Left hindlimb (tissue), 1 donor: Measurements from ENCODE around the gene LYSMD3.

ENCODE experiments used
- DNase-seq: peaks from one replicate; pipeline ENCODE4 v3.0.0-alpha.2; 2018

The LYSMD3 gene

DNA sequence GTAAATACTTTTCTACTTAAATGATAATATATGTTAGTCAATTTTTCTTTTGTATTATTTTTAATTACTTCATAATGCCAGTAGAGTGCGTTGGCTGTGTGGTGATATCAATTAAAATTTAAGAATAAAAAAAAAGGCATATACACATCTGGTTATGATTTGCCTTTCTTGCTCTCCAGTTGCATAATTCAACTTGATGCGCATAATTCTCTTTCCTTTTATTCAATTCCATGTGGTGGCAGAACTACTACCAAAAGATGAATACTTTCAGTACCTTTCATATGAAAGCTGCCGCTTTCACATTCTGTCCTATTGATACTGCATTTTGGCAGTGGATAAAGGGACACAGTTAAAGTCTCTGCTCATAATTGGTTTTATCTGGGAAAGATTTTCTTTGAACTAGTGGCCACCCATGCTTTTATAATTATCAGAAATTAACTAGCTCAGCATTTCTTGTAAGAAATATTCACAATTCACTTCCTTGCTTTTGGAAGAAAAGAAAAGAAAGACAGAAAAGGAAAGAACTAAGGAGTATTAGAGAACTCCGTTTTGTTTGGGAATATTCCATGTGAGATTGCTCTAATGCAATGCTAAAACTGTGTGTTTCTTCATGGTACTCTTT, 16.9 kb upstream of the LYSMD3 start:
- DNase-seq = no peak

DNA sequence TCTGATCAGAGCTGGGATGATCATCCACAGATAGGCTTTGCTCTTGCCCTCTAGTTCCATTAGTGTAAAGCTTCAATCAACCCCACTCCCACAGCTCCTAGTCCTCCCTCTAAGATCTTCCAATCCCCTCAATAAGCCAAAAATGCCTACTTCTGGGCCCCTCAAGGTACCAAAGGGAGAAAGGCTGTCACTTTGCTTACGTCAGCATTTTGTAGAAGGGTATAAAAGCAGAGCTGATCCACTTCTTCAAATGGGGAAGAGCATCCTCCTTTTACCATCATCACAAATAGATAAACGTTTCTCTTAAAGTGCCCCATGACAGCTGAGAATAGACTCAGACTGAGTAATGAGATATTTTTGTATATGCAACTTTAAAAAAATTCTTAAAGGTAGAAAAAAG, 16.1 kb upstream of the LYSMD3 start:
- DNase-seq = no peak

DNA sequence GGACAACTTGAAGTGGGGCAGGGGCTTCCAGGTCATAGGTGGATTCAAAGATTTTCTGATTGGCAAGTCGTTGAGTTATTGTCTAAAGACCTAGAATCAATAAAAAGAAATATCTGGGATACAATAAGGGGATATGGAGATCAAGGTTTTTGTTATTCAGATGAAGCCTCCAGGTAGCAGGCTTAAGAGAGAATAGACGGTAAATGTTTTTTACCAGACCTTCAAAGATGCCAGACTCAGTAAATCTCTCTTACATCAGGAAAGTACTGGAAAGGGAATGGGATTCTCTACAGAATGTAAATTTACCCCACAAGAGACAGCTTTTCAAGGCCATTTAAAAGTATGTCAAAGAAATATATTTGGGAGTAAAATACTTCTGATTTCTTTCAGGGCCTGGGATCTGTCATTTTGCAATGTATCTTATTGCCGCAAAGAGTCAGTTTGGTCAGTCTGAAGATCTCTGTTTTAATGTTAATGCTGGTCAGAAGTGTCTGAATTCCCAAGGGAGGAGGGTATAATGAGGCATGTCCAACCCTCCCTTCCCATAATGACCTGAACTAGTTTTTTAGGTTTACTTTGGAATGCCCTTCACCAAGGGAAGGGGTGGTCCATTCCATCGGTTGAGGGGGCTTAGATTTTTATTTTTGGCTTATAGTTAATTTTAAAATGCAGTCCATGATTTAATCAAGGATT, 13.6 kb upstream of the LYSMD3 start:
- no peak for DNase-seq

DNA sequence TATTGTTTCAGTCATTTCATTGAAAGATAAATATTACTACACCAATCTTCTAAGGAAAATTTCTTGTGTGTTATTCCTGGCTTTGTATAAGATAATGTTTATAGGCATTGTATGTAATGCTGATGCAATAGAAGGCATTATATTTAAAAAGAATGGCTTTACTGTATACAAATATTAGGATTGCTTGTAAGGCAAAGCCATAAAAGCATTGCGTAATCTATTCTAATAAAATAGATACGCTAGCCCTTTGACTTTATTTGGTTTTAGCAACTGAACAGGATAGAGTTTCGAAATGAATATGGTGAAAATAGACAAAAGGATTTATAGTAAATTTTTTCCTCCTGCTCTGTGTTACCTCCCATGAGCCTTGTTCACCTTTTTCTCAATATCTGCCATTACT, 5.5 kb upstream of the LYSMD3 start:
- DNase-seq = no peak

DNA sequence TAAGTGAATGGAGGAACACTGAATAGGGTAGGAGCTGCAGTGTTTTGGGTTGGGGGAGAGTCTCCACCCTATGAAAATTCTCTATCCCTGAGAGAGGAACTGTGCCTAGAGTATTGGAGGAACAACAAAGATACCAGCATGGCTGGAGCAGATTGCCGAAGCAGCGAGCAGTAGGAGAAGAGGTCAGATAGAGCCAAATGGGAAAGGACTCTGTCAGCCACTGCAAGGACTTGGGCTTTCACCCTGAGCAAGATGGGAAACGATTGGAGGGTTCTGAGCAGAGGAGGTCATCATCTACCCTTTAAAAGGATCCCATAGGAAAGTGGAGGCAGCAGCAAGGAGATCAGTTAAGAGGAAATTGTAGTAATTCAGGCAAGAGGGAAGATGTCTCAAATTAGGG, 4.4 kb upstream of the LYSMD3 start:
- DNase-seq = no peak

DNA sequence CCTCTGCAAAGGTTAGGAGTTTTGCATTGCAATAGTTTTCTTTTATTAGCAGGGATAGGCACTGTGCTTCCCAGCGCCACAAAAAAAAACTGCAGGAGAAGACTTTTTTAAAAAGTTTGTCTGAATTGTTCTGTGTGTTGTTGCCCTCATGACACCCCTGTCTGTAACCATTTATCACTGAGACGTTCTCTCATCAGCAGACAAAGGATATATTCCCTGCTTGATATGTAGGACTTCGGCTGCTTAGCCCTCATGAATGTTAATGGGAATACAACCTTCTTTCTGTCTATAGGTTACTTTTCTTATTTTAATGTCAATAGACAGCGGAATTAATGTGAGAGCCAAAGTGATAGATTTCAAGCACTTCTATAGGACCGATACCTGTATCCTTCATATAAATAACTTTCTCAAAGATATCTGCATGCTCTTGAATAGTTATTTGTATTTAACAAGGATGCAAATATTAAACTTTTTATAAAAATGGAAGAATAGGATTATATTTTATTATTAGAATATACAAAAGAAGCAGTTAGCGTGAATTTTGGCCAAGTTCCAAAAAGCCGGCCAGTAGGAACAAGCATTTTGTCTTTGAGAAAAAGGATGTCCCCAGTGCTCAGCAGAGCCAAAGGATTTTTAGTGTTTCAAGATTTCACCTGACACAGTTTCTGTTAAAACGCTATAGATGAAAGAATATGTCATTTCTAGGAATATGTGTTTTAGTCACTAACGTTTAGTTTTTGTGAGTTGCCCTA, 1.5 kb upstream of the LYSMD3 start:
- no peak for DNase-seq

DNA sequence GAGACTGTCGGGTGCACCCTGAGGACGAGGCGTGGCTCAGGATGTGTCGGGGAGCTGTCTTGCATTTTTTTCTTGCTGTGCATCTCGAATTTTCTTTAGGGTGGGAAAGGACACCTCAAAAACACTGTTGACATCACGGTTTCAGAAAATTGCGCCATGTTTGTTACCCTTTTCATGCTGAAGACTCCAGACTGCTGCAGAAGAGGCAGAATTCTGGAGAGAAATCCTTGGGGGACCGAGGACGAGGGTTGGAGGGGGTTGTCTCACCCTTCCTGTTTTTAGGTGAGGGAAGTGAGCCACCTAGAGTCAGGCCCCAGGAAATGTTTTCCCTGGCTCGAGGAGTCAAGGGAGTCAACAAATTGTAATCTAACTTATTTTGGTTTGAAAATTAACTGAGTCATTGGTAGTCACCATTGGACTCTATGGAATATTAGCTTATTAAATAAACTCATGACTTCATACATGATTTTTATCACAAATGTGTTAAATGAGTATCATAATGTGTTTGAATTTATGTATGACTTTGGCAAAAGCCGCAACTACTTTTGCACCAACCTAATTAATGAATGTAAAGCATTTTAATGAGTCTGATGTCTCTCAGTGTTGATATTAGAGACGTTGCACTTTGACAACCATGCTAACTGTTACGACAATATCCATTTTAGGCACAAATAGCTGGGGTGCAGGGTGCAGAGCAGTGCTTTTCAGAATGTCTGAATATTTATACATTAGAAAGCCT, 724 bp upstream of the LYSMD3 start:
- DNase-seq = no peak

DNA sequence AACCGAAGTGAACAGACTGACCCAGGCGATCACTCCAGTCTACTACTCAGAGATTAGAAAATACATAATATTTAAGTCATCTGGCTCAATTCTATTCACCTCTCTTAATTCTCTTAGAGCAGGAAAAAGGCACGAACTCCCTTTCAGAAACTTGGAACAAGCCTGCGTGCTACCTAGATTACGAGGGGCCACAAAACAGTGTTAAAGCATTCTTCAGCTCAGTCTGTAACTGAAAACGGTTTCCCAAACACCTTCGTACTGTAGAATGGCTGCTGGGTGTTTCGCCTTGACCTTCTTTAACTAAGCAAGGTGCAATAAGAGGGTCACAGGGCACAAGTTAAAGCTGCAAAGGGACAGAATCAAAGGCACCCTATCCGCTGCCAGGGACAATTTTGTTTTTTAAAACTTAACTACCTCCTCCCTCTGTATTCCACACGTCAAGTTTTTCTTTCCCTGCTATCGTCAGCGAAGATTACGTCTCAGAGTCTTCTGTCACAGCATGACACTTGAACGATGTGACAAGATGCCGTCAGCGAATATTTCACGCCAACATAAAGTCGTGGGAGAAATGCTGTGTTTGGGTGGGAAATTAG, 687 bp downstream of the LYSMD3 start:
- DNase-seq = peak; percentile 28

DNA sequence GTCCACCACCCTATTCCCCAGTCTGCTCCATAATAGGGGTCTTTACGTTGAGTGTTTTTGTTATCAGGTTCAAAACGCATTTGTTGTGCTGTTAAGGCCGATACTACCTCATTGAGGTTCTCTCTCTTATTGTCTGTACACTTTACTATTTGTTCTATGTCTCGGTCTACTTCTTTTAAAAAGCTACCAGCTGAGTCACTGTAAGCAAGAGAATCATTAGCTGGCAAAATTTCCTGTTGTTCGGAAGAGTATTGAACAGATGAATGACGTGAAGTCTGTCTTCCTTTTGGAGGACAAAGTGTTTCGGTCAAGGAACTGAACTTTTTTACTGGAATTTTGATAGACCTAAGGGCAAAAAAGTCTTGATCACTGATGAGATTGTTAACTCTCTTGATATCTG, 10.3 kb downstream of the LYSMD3 start:
- DNase-seq = no peak

DNA sequence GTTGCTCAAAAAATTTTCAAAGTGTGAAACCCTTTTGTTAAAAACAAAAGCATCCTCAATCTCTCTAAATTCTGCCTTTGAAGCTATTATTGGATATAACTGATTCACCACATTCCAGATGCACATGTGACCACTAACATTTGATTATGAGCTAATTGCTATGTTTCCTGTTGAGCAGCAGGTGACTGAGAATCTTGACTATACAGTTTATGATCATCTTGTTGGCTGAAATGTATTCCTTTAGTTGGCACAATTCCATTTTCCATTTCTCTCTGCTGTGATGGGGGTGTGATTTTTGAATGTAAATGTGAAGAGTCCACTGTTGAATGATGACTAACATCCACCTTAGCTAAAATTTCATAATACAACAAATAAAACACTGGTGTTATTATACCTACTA, 10.7 kb downstream of the LYSMD3 start:
- no peak for DNase-seq

DNA sequence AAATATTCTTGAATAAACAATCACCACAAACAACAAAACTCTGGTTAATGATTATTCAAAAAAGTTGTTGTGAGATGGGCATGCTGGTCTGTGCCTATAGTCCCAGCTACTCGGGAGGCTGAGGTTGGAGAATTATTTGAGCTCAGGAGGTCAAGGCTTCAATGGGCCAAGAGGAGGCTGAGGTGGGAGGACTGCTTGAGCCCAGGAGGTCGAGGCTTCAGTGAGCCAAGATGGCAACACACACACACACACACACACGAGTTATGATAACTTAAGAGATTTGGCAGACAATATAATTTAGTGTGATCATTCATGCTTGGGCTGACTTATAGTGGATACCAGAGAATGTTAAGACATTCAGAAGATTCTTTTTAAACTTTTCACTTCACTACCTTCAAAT, 14.9 kb downstream of the LYSMD3 start:
- DNase-seq = no peak

DNA sequence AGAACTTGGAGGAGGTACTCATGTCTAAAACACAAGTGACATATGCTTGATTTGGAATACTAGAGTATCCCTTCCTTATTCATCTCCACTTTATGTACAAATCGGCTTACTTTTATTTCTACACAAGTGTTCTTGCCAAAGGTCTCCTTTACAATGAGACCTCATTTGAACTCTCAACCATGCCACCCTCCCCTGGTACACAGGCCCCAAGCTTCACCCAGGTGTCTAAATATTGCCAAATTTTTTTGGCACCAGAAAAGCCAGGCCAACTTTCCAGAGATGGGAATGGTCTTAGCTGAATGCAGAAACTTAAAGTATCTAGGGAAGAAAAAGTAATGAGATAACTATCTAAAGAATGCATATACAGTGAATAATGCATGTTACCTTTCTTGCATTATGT, 18.9 kb downstream of the LYSMD3 start:
- DNase-seq = no peak

DNA sequence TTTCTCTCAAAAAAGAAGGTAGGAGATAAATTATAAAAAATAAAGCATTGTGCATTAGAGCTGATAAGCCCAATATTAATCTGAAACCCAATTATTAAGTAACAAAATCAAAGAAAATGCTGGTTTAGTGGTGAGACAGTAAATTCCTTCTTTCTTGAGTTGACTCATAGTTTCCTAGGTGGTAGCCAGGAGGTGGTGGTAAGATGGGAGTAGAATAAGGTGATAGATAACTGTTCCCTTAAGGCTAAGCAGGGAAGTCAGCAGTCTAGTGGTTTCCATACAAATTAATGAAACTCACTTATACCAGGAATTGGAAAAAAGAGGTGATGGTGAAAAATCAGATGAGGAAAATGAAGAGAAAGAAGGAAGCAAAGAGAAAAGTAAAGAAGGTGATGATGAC, 23.2 kb downstream of the LYSMD3 start:
- no peak for DNase-seq

DNA sequence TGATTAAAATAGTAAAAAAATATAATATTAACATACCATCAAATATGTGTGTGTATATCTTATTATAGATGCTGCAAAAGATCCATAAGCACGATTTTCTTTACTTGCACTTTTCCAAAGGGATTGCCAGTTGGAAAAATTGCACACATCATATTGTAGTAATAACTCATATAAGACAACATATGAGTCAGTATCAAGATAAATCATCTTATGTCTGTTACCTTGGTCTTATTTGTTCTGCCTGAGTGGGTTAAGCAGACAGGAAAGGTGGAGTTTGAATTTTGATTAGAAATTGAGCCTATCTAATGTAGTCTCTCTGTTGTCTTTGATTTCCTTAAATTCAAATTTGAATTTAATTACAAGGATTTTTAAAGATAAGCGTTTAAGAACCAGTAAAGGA, 24.6 kb downstream of the LYSMD3 start:
- DNase-seq = no peak

DNA sequence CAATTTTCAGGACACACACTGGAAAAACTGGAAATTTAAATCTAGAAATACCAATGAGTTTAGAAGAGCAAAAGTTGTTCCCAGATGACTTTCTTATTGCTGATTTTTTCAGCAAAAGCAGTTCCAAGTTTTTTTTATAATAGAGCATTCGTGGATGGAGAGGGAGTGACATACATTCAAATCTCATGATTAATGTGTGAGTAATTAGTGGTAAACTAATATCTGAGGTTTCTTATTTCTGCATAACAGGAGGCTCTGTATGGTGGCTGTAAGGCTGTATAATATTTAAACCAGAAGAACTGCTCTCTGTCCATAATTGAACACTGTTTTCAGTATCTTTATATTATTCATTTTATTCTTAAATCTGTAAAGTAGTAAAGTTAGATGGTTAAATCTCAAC, 25.8 kb downstream of the LYSMD3 start:
- DNase-seq = no peak

DNA sequence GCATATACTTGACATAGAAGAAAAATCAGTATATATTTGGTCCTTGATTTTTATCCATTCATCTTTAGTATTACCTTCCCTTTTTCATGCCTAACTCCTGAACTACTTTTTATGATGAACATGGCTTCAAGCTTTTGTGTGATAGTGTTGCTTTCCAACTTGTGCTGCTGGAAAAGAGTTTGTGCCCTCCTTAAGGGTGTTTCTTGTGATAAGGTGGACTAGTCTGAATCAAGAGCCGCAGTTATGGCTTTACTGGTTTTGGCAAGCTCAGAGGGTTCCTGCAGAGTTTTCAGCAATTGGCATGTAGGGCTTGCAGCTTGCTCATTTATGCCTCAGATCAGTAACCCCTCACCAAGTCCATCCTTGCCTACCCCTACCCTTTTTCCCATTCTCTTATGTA, 34.2 kb downstream of the LYSMD3 start:
- DNase-seq = no peak

DNA sequence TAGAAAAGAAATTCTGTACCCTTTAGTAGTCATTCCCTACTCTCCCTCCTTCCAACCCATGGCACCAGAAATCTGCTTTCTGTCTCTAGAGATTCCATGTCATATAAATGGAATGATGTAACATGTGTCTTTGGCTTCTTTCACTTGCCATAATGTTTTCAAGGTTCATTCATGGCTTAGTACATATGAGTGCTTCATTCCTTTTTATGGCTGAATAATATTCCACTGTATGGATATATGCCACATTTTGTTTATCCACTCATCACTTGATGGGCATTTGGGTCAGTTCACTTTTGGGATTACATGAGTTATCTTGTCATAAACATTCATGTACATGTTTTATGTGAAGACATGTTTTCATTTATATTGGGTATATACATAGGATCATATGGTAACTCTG, 35.3 kb downstream of the LYSMD3 start:
- DNase-seq = no peak

DNA sequence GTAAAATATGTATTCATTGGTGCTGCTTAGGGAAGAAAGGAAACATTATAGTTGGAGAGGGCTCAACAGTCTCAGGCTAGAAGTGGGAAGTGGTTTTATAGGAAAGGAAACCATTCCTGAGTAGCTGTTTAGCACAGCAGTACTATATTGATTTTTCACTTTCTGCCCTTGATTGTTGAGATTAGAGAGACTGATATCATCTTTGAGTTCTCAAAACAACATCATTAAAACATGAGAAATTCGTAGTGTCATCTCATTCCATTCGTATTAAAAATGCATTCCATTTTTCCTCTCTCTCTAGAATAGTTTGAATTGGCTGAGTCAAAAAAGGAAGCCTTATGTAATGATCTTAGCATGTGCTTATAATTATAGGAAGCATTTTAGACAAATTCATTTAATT, 40.6 kb downstream of the LYSMD3 start:
- no peak for DNase-seq

DNA sequence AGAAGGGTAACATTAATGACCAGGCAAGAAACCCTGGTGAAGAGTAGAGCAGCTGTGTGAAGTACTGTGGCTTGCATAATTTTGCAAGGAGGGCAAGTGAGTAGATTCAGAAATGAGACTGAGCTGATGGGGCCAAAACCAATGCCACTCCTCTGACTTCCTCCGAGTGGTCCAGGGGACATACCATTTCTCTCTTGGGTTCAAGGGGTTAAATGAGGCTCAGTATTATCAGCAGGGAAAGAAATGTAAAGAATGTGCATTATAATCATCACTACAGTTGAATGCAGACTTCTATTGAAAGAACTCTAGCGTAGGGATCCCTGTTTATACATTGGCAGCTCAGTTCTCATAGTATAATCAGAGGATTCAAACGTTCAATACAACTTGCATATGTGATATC, 44.8 kb downstream of the LYSMD3 start:
- DNase-seq = no peak

DNA sequence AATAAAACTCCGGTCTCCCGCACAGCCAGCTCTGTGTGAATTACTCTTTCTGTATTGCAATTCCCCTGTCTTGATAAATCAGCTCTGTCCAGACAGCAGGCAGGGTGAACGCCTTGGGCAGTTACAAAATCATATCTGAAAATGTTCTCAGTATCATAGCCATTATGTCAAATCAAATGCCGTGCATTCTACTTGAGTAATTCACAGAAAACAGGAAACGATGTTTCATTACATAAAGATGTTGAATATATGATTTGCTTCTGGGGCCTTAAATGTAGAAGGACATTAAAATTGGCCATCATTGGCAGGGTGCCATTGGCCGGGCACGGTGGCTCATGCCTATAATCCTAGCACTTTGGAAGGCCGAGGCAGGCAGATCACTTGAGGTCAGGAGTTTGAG, 46.2 kb downstream of the LYSMD3 start:
- DNase-seq = no peak

DNA sequence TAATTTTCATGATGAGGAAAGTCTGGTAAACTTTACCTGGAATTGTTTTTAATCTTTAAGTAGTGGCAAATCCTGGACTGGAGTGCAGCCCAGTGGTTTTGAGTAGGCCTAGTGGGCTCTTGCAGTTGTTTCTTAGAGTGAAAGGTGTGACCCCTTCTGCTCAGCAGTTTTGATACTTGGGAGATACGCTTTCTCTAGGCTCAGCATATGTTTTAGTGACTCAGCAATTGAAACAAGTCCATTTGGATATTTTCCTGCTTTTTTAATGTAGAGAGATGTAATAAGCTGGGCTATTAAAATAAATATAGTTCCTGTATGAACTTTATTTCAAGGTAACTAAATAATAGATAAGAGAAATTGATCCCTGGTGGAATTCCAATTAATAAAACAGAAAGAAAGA, 48.7 kb downstream of the LYSMD3 start:
- DNase-seq = no peak

DNA sequence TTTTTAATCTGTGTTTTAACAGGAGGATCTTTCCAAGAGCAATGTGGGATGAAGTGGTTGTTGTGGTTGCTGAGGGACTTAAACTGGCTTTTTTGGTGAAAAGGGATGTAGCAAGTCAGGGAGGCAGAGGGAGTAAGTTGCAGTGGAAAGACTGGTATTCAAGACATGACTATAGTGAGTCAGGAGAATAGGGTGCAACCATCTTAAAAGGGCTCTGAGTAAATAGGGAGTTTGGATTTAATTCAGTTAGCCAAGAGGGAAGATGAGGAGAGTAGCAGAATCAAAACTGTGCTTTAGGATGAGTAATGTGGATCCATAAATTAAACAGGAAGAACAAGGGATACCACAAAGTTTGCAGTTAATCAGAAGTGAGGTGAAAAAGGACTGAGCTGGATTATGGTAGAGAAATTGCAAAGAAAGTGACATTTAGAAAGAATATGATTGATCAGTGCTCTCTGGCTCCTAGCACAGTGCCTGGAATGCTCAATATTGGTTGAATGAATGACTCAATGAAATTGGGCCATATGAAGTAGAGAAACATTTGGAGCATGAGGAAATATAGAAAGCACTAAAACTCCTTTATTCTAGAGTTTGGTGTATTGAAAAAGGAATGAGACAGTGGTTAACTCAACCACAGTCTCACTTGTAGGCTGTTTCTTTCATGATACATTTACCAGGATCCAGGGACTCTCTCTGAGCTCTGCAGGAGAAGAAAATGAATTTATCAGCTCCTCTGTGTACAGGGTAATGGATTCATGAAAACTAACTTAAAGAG, 49.6 kb downstream of the LYSMD3 start:
- DNase-seq = no peak
